Activated CD8-positive, alpha-beta memory T cell treated with anti-CD3 and anti-CD28 coated beads, Interleukin-2, amount 10 ng/mL, durations not matched to agents 7 days and 5 days (primary cell): Measurements from ENCODE around the gene SLPI. TPM values are rescaled to one million over a fixed set of nuclear protein-coding genes. Genes with fewer than 3 reads are reported as not detected.

Experiments used
- ATAC-seq: fragments of 150-1000 bp; cut with Tn5 transposase; one replicate; pipeline ENCODE4 v1.10.0; 2021; ENCODE audit warnings: moderate library complexity
- CTCF ChIA-PET: fragments of 350-600 bp; sonication (Branson Sonifier 250); formaldehyde crosslinking; loops from one replicate; lab custom pipeline; 2021; ENCODE audit warnings: antibody characterized with exemption; lab: Charles Lee
- DNase-seq: peaks from one replicate; pipeline ENCODE4 v3.0.0-alpha.2; 2020
- H3K27ac Mint-ChIP-seq: one replicate; pipeline ENCODE4 v1.8.0; 2021; ENCODE audit warnings: mild to moderate bottlenecking, mixed read lengths
- H3K27me3 Mint-ChIP-seq: one replicate; pipeline ENCODE4 v1.8.0; 2021; ENCODE audit warnings: mixed read lengths
- H3K36me3 Mint-ChIP-seq: one replicate; pipeline ENCODE4 v1.8.0; 2021; ENCODE audit warnings: mild to moderate bottlenecking, mixed read lengths
- H3K4me1 Mint-ChIP-seq: one replicate; pipeline ENCODE4 v1.8.0; 2021; ENCODE audit warnings: mixed read lengths
- H3K4me3 Mint-ChIP-seq: one replicate; pipeline ENCODE4 v1.8.0; 2021; ENCODE audit warnings: mild to moderate bottlenecking, moderate library complexity, mixed read lengths
- H3K9me3 Mint-ChIP-seq: one replicate; pipeline ENCODE4 v1.8.0; 2022; ENCODE audit warnings: low read depth, mixed read lengths
- total RNA-seq, 2 experiments: library from RNA; stranded (reverse); gene quantifications; one replicate each; pipeline ENCODE4 v1.2.3, GENCODE V29; 2021

The SLPI gene
- total RNA-seq, 2 experiments from 2014 or later, result not detected

- Mint-ChIP-seq H3K4me1 (no peaks in the 10 kb centered on the region), H3K9me3 (no peaks in the 10 kb centered on the region), H3K27ac (no peak overlapping the region), H3K27me3 (peaks cover 67% of the 10 kb centered on the region), H3K4me3 (no peak overlapping the region), H3K36me3 (no peaks in the 10 kb centered on the region)
- ATAC-seq (no peak), DNase-seq (no peak)
- CTCF ChIA-PET, result interaction anchor here (1.6 kb wide), 1 partner anchor 29 kb away, joined by 5 read pairs; no protein-coding TSS in a partner anchor
These were observed 9.3 kb upstream of the SLPI start for GRCh38 chr20:45263556-45264266.

GRCh38 chr20:45258664-45259063 is 4.3 kb upstream of the SLPI start:
- Mint-ChIP-seq H3K4me3 (no peak overlapping the region), H3K36me3 (no peaks in the 10 kb centered on the region), H3K27ac (no peak overlapping the region), H3K9me3 (no peaks in the 10 kb centered on the region), H3K4me1 (peaks cover 7% of the 10 kb centered on the region), H3K27me3 (peaks cover 56% of the 10 kb centered on the region)
- DNase-seq, result no peak
- CTCF ChIA-PET, result interaction anchor here (1.0 kb wide), 1 partner anchor 32 kb away, joined by 3 read pairs; no protein-coding TSS in a partner anchor
- ATAC-seq, result no peak

- Mint-ChIP-seq H3K4me1 (peaks cover 7% of the 10 kb centered on the region), H3K9me3 (no peaks in the 10 kb centered on the region), H3K27me3 (peaks cover 56% of the 10 kb centered on the region), H3K4me3 (no peak overlapping the region), H3K27ac (no peak overlapping the region), H3K36me3 (no peaks in the 10 kb centered on the region)
- no peak for DNase-seq
- CTCF ChIA-PET, result interaction anchor here (1.0 kb wide), 1 partner anchor 32 kb away, joined by 3 read pairs; no protein-coding TSS in a partner anchor
- no peak for ATAC-seq
These were observed 3.9 kb upstream of the SLPI start for GRCh38 chr20:45258259-45258658.

- DNase-seq (no peak), ATAC-seq (no peak)
- H3K36me3 Mint-ChIP-seq, result no peaks in the 10 kb centered on the region
- H3K27ac Mint-ChIP-seq, result no peak overlapping the region
- no peaks in the 10 kb centered on the region for H3K9me3 Mint-ChIP-seq
- CTCF ChIA-PET, result no interaction called here
- H3K27me3 Mint-ChIP-seq, result peaks cover 58% of the 10 kb centered on the region
- no peak overlapping the region for H3K4me3 Mint-ChIP-seq
- peaks cover 7% of the 10 kb centered on the region for H3K4me1 Mint-ChIP-seq
These were observed 3.3 kb upstream of the SLPI start for GRCh38 chr20:45257711-45258110.

GRCh38 chr20:45257161-45257560 is 2.8 kb upstream of the SLPI start:
- H3K36me3 Mint-ChIP-seq, result no peaks in the 10 kb centered on the region
- peaks cover 7% of the 10 kb centered on the region for H3K4me1 Mint-ChIP-seq
- CTCF ChIA-PET, result no interaction called here
- H3K9me3 Mint-ChIP-seq, result no peaks in the 10 kb centered on the region
- peaks cover 55% of the 10 kb centered on the region for H3K27me3 Mint-ChIP-seq
- no peak overlapping the region for H3K27ac Mint-ChIP-seq
- DNase-seq (no peak), ATAC-seq (no peak)
- H3K4me3 Mint-ChIP-seq, result no peak overlapping the region

GRCh38 chr20:45253261-45253660 is 1.1 kb downstream of the SLPI start:
- ATAC-seq, result no peak
- peaks cover 10% of the 10 kb centered on the region for H3K4me1 Mint-ChIP-seq
- H3K9me3 Mint-ChIP-seq, result no peaks in the 10 kb centered on the region
- peaks cover 58% of the 10 kb centered on the region for H3K27me3 Mint-ChIP-seq
- DNase-seq, result no peak
- no peaks in the 10 kb centered on the region for H3K36me3 Mint-ChIP-seq
- CTCF ChIA-PET, result interaction anchor here (1.6 kb wide), 1 partner anchor 40 kb away, joined by 3 read pairs; no protein-coding TSS in a partner anchor
- no peak overlapping the region for H3K27ac Mint-ChIP-seq
- no peak overlapping the region for H3K4me3 Mint-ChIP-seq

GRCh38 chr20:45251884-45252560 is 2.3 kb downstream of the SLPI start:
- ATAC-seq (no peak), DNase-seq (no peak)
- CTCF ChIA-PET, result no interaction called here
- no peaks in the 10 kb centered on the region for H3K9me3 Mint-ChIP-seq
- peaks cover 10% of the 10 kb centered on the region for H3K4me1 Mint-ChIP-seq
- H3K4me3 Mint-ChIP-seq, result no peak overlapping the region
- H3K27ac Mint-ChIP-seq, result no peak overlapping the region
- peaks cover 70% of the 10 kb centered on the region for H3K27me3 Mint-ChIP-seq
- H3K36me3 Mint-ChIP-seq, result no peaks in the 10 kb centered on the region

GRCh38 chr20:45248609-45249008 is 5.8 kb downstream of the SLPI start:
- H3K4me3 Mint-ChIP-seq, result no peak overlapping the region

GRCh38 chr20:45247865-45248264 is 6.5 kb downstream of the SLPI start:
- CTCF ChIA-PET, result no interaction called here
- Mint-ChIP-seq H3K9me3 (no peaks in the 10 kb centered on the region), H3K36me3 (no peaks in the 10 kb centered on the region), H3K4me1 (peaks cover 3% of the 10 kb centered on the region), H3K27ac (no peak overlapping the region), H3K4me3 (no peak overlapping the region), H3K27me3 (peaks cover 83% of the 10 kb centered on the region)
- no peak for DNase-seq
- ATAC-seq, result no peak

More at GRCh38 chr20:45248609-45249008, 5.8 kb downstream of the SLPI start:
- DNase-seq (no peak), ATAC-seq (no peak)
- no peaks in the 10 kb centered on the region for H3K36me3 Mint-ChIP-seq
- no peaks in the 10 kb centered on the region for H3K9me3 Mint-ChIP-seq
- peaks cover 3% of the 10 kb centered on the region for H3K4me1 Mint-ChIP-seq
- H3K27me3 Mint-ChIP-seq, result peaks cover 83% of the 10 kb centered on the region
- CTCF ChIA-PET, result no interaction called here
- H3K27ac Mint-ChIP-seq, result no peak overlapping the region

GRCh38 chr20:45246109-45246508 is 8.3 kb downstream of the SLPI start:
- no peak for DNase-seq
- ATAC-seq, result no peak
- no peaks in the 10 kb centered on the region for H3K9me3 Mint-ChIP-seq
- no peak overlapping the region for H3K4me3 Mint-ChIP-seq
- H3K27ac Mint-ChIP-seq, result no peak overlapping the region
- H3K36me3 Mint-ChIP-seq, result no peaks in the 10 kb centered on the region
- H3K27me3 Mint-ChIP-seq, result peaks cover 86% of the 10 kb centered on the region
- CTCF ChIA-PET, result interaction anchor here (1.8 kb wide), 1 partner anchor 48 kb away, joined by 6 read pairs; no protein-coding TSS in a partner anchor
- H3K4me1 Mint-ChIP-seq, result peaks cover 3% of the 10 kb centered on the region

GRCh38 chr20:45238139-45238538 is 16.2 kb downstream of the SLPI start:
- Mint-ChIP-seq H3K4me1 (no peaks in the 10 kb centered on the region), H3K36me3 (no peaks in the 10 kb centered on the region), H3K27ac (no peak overlapping the region), H3K9me3 (no peaks in the 10 kb centered on the region), H3K27me3 (peaks cover 50% of the 10 kb centered on the region), H3K4me3 (no peak overlapping the region)
- no peak for ATAC-seq
- no peak for DNase-seq
- CTCF ChIA-PET, result no interaction called here

- ATAC-seq (no peak), DNase-seq (no peak)
- Mint-ChIP-seq H3K9me3 (no peaks in the 10 kb centered on the region), H3K36me3 (no peaks in the 10 kb centered on the region), H3K4me3 (no peak overlapping the region), H3K4me1 (no peaks in the 10 kb centered on the region), H3K27me3 (peaks cover 40% of the 10 kb centered on the region), H3K27ac (no peak overlapping the region)
- CTCF ChIA-PET, result no interaction called here
These were observed 18.4 kb downstream of the SLPI start for GRCh38 chr20:45235995-45236394.

GRCh38 chr20:45230631-45231030 is 23.7 kb downstream of the SLPI start:
- H3K36me3 Mint-ChIP-seq, result no peaks in the 10 kb centered on the region
- peaks cover 44% of the 10 kb centered on the region for H3K27me3 Mint-ChIP-seq
- ATAC-seq (no peak), DNase-seq (no peak)
- peaks cover 2% of the 10 kb centered on the region for H3K4me1 Mint-ChIP-seq
- no peak overlapping the region for H3K4me3 Mint-ChIP-seq
- no peaks in the 10 kb centered on the region for H3K9me3 Mint-ChIP-seq
- CTCF ChIA-PET, result no interaction called here
- H3K27ac Mint-ChIP-seq, result no peak overlapping the region
